Measurements from ENCODE around the gene DRAM1. TPM values are rescaled to one million over a fixed set of nuclear protein-coding genes. Genes with fewer than 3 reads are reported as not detected.

Gene DRAM1
- polyA plus RNA-seq, 1 of the 3 experiments (the other 2 are of a cell fraction): 37.4 TPM

GRCh38 chr12:101940400-101940950, 63.1 kb downstream of the DRAM1 start (continued):
- TF ChIP-seq, protein P1, sequence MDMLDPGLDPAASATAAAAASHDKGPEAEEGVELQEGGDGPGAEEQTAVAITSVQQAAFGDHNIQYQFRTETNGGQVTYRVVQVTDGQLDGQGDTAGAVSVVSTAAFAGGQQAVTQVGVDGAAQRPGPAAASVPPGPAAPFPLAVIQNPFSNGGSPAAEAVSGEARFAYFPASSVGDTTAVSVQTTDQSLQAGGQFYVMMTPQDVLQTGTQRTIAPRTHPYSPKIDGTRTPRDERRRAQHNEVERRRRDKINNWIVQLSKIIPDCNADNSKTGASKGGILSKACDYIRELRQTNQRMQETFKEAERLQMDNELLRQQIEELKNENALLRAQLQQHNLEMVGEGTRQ (IDR thresholded peaks at IDR 0.05; ENCODE audit: borderline replicate concordance, low read depth, low read length): no peak
- TF ChIP-seq TAF1 (IDR thresholded peaks at IDR 0.05; ENCODE audit: borderline replicate concordance, low read depth, low read length) (no peak), ELF1 (IDR thresholded peaks at IDR 0.05) (no peak), FOSL2 (IDR thresholded peaks at IDR 0.05; ENCODE audit: borderline replicate concordance, low read depth) (no peak)

- Histone ChIP-seq H3K9ac (no peak overlapping the region), H3F3A (replicated peaks; ENCODE audit: insufficient read depth) (no peaks in the 10 kb centered on the region), H3K9me2 (no peaks in the 10 kb centered on the region), H3K79me2 (ENCODE audit: insufficient read depth) (no peaks in the 10 kb centered on the region), H3K36me3 (replicated peaks in 1 of 2; ENCODE audit: control insufficient read depth in 1 of 2, insufficient read depth in 2 of 2, low read length in 1 of 2) (no peaks in the 10 kb centered on the region), H3K9me3 (no peaks in the 10 kb centered on the region), H2AFZ (ENCODE audit: low read depth) (no peak overlapping the region), H3K27me3 (ENCODE audit: insufficient read depth) (no peaks in the 10 kb centered on the region), H3K4me1 (ENCODE audit: control insufficient read depth in 1 of 2, insufficient read depth in 2 of 2, low read depth in 1 of 2, low read length in 1 of 2) (peaks cover under 1% of the 10 kb centered on the region in 2 experiments; a peak in 2 of 4 replicates), H3K27ac (ENCODE audit: low read depth in 2 of 2, low read length in 1 of 2) (no peak overlapping the region), H3K4me3 (ENCODE audit: low read depth in 2 of 2, low read length in 1 of 2) (no peak overlapping the region), H4K20me1 (ENCODE audit: insufficient read depth) (no peaks in the 10 kb centered on the region), H3K4me2 (no peak overlapping the region)
- ChIA-PET POLR2A (no interaction called here), CTCF (interaction anchor here (1.0 to 2.5 kb wide), 3 partner anchors 154 to 761 kb away, joined by 3 to 15 read pairs (median 3); no protein-coding TSS in a partner anchor)
- WGBS (ENCODE audit: low lambda C conversion rate): 76% methylated on average over 4 of the region's 4 CpGs
- no peak for DNase-seq
- TF ChIP-seq GATA2 (CRISPR knock-in tag; IDR thresholded peaks at IDR 0.05) (no peak), POLR2AphosphoS5 (IDR thresholded peaks at IDR 0.05; ENCODE audit: low read depth, low read length) (no peak), FOSL2 (IDR thresholded peaks at IDR 0.05; ENCODE audit: borderline replicate concordance, low read depth) (no peak), RCOR1 (IDR thresholded peaks at IDR 0.05; ENCODE audit: low read length) (no peak), FOXJ3 (CRISPR knock-in tag; IDR thresholded peaks at IDR 0.05) (no peak), RFX5 (IDR thresholded peaks at IDR 0.05; ENCODE audit: low read length) (no peak), TEAD4 (IDR thresholded peaks at IDR 0.05; ENCODE audit: borderline replicate concordance, insufficient read depth) (no peak)
- TF ChIP-seq, protein P2, sequence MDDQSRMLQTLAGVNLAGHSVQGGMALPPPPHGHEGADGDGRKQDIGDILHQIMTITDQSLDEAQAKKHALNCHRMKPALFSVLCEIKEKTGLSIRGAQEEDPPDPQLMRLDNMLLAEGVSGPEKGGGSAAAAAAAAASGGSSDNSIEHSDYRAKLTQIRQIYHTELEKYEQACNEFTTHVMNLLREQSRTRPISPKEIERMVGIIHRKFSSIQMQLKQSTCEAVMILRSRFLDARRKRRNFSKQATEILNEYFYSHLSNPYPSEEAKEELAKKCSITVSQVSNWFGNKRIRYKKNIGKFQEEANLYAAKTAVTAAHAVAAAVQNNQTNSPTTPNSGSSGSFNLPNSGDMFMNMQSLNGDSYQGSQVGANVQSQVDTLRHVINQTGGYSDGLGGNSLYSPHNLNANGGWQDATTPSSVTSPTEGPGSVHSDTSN (IDR thresholded peaks at IDR 0.05): no peak
- TF ChIP-seq, protein P1 (IDR thresholded peaks at IDR 0.05; ENCODE audit: borderline replicate concordance, low read depth, low read length): no peak
- TF ChIP-seq, protein P3, sequence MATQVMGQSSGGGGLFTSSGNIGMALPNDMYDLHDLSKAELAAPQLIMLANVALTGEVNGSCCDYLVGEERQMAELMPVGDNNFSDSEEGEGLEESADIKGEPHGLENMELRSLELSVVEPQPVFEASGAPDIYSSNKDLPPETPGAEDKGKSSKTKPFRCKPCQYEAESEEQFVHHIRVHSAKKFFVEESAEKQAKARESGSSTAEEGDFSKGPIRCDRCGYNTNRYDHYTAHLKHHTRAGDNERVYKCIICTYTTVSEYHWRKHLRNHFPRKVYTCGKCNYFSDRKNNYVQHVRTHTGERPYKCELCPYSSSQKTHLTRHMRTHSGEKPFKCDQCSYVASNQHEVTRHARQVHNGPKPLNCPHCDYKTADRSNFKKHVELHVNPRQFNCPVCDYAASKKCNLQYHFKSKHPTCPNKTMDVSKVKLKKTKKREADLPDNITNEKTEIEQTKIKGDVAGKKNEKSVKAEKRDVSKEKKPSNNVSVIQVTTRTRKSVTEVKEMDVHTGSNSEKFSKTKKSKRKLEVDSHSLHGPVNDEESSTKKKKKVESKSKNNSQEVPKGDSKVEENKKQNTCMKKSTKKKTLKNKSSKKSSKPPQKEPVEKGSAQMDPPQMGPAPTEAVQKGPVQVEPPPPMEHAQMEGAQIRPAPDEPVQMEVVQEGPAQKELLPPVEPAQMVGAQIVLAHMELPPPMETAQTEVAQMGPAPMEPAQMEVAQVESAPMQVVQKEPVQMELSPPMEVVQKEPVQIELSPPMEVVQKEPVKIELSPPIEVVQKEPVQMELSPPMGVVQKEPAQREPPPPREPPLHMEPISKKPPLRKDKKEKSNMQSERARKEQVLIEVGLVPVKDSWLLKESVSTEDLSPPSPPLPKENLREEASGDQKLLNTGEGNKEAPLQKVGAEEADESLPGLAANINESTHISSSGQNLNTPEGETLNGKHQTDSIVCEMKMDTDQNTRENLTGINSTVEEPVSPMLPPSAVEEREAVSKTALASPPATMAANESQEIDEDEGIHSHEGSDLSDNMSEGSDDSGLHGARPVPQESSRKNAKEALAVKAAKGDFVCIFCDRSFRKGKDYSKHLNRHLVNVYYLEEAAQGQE (IDR thresholded peaks at IDR 0.05; ENCODE audit: low read depth, low read length): no peak
These were observed 64.2 kb downstream of the DRAM1 start for GRCh38 chr12:101941306-101942249.

Measured in SK-N-SH (cell line).